ENCODE measurements around the gene SRSF2.

SRSF2 gene

DNA sequence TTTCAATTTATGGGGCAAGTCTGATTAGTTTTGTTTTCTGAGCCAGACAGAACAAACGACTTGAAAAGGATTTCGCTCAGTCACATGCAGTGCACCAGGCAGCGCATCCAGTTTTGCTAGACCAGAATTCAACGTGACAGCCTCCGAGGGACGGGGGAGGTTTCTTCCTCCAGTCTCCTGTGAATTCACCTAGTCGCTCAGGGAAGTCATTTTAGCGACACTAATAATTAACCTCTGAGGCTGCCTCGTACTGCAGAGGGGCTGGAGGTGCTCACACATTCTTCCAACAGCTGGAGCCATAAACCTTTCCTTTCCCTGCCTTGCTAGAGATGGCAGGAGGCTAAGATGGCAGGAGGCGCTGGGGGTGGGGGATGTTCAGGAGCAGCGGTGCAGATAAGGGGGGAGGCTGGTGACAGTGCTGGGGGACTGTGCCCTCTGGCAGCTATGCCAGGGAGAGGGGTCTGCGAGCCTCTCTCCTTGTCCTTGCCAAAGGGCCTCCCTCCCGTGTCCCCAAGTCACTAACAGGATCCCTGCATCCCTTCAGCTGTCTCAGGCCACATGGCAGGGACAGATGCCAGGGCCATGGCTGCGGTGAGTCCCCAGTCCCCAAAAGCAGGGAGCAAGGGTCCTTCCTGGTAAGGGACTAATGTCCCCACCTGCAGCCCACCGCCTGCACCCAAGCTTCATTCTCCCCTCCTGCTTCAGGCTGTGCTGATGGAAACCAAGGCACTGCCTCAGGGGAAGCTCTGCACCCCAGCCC is 50.4 kb downstream of the SRSF2 start:
- H3K4me3 ChIP-seq (ENCODE audit: low read depth, low read length) = no peak overlapping the region
- ChIA-PET POLR2A (no interaction called here), CTCF (interaction anchor here (1.7 to 1.8 kb wide), 2 partner anchors 28 to 164 kb away, joined by 6 to 7 read pairs; no protein-coding TSS in a partner anchor)
- no peak for DNase-seq (ENCODE audit: low read depth, low spot score)
- TF ChIP-seq, protein P1, sequence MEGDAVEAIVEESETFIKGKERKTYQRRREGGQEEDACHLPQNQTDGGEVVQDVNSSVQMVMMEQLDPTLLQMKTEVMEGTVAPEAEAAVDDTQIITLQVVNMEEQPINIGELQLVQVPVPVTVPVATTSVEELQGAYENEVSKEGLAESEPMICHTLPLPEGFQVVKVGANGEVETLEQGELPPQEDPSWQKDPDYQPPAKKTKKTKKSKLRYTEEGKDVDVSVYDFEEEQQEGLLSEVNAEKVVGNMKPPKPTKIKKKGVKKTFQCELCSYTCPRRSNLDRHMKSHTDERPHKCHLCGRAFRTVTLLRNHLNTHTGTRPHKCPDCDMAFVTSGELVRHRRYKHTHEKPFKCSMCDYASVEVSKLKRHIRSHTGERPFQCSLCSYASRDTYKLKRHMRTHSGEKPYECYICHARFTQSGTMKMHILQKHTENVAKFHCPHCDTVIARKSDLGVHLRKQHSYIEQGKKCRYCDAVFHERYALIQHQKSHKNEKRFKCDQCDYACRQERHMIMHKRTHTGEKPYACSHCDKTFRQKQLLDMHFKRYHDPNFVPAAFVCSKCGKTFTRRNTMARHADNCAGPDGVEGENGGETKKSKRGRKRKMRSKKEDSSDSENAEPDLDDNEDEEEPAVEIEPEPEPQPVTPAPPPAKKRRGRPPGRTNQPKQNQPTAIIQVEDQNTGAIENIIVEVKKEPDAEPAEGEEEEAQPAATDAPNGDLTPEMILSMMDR (IDR thresholded peaks at IDR 0.05; ENCODE audit: insufficient read depth, low read length, missing control alignments) = no peak

DNA sequence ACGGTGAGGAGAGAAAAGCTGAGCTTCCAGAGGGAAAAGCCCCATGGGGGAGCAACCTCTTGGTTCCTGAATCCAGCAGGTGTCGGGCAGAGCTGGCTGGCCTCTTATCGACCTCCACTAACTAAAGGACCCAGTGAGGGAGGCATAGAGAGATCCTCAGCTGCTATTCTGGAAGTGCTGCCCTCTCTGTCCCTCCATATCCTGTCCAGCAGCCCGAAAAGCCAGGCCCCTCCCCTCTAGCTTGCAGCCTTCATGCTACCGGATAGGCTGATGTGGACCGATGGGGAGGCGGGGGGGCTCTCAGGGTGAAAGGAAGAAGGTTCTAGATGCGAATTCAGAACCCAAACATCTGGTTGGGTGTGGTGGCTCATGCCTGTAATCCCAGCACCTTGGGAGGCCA is 51.3 kb downstream of the SRSF2 start:
- CTCF ChIA-PET = interaction anchor here (1.1 to 1.7 kb wide), 2 partner anchors 62 to 163 kb away, joined by 3 to 7 read pairs; no protein-coding TSS in a partner anchor
- no peak for DNase-seq (ENCODE audit: low read depth, low spot score)
- TF ChIP-seq, protein P1 (IDR thresholded peaks at IDR 0.05; ENCODE audit: insufficient read depth, low read length, missing control alignments) = no peak
- H3K4me3 ChIP-seq (ENCODE audit: low read depth, low read length) = no peak overlapping the region
- POLR2A ChIA-PET = no interaction called here

DNA sequence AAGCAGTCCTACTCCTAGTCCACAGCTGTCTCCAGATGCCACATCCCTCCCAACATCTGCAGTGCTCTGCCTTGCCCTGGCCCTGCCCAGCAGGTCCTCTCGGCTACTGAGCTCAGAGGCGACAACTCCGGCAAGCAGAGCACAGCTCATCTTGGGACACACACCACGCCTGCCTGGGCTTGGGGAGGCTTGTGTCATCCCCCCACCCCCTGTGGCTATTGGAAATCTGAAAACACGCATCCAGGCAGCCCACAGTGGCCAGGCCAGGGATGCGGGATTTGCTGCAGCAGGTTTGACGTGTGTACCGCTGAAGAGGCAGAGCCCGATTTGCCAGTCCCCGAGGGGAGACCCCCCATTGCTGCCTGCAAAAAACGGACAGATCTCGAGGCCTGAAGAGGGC is 51.8 kb downstream of the SRSF2 start:
- TF ChIP-seq, protein P1 (IDR thresholded peaks at IDR 0.05; ENCODE audit: insufficient read depth, low read length, missing control alignments) = no peak
- ChIA-PET CTCF (interaction anchor here (0.8 to 1.1 kb wide), 2 partner anchors 62 to 163 kb away, joined by 3 to 4 read pairs; no protein-coding TSS in a partner anchor), POLR2A (no interaction called here)
- DNase-seq (ENCODE audit: low read depth, low spot score) = no peak
- H3K4me3 ChIP-seq (ENCODE audit: low read depth, low read length) = no peak overlapping the region

DNA sequence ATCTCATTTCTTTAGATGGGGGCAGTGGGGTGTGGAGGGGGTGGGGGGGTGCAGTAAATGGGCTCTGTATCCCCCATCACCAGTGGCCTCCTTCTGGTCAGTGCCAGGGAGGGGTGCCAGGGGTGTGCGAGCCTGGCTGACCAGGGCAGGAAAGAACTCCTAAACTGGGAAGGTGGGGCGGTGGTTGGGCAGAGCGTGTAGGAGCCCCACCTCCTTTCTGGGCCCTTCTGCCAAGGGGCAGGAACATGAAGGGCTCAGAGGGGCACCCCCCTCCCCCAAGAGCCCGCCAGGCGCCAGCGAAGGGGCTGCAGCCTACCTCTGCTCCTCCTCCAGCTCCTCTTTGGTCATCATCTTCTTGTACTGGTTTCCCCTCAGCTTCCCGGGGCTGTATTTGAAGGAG is 52.4 kb downstream of the SRSF2 start:
- DNase-seq (ENCODE audit: low read depth, low spot score) = no peak
- ChIA-PET POLR2A (no interaction called here), CTCF (interaction anchor here (0.8 to 1.0 kb wide), 2 partner anchors 10 to 163 kb away, joined by 3 to 4 read pairs; no protein-coding TSS in a partner anchor)
- H3K4me3 ChIP-seq (ENCODE audit: low read depth, low read length) = no peak overlapping the region
- TF ChIP-seq, protein P1 (IDR thresholded peaks at IDR 0.05; ENCODE audit: insufficient read depth, low read length, missing control alignments) = no peak
